Measurements from ENCODE around the gene CRISP2. TPM values are rescaled to one million over a fixed set of nuclear protein-coding genes. Genes with fewer than 3 reads are reported as not detected.

Gene CRISP2
- total and polyA plus RNA-seq, 2 donors (not counting 3 experiments of a cell fraction or from before 2014, with no cell fraction given), result not detected

DNA sequence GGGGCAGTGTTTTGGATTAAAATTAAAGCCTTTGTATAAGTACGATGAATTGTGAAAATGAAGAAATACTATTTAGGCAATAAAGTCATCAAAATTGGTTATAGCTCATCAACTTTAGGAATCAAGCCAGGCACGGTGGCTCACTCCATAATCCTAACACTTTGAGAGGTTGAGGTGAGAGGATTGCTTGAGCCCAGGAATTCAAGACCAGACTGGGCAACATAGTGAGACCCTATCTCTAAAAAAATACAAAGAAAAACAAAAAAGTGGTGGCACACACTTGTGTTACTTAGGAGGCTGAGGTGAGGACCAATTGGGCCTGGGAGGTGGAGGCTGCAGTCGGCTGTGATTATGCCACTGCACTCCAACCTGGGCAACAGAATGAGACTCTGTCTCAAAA lies 68.2 kb downstream of the CRISP2 start:
- no peaks in the 10 kb centered on the region for H3K36me3 ChIP-seq (ENCODE audit: control insufficient read depth in 2 of 2, extremely low read depth in 1 of 2, insufficient read depth in 2 of 2, low read length in 2 of 2)
- ChIA-PET CTCF (no interaction called here), POLR2A (no interaction called here)
- DNase-seq (ENCODE audit: low read depth, low spot score) (no peak), FAIRE-seq (no peak)
- intact Hi-C loops (cut with micrococcal nuclease) (no loop called here), dilution Hi-C loops (cut with MboI; ENCODE audit: extremely low pct_ligation_motif_present, low sequenced_read_pairs) (no loop called here)
- no peak for TF ChIP-seq EZH2 (IDR thresholded peaks at IDR 0.05; ENCODE audit: borderline replicate concordance, low read depth, low read length, severe bottlenecking)
- TF ChIP-seq FOS (IDR thresholded peaks at IDR 0.05; ENCODE audit: borderline replicate concordance, insufficient read depth, low read length), result no peak
- TF ChIP-seq MYC (IDR thresholded peaks at IDR 0.05; ENCODE audit: low read depth, low read length), result no peak
- TF ChIP-seq POLR2A (IDR thresholded peaks at IDR 0.05; ENCODE audit: low read depth, low read length), result no peak
- no peak for TF ChIP-seq JUN (IDR thresholded peaks at IDR 0.05; ENCODE audit: borderline replicate concordance, insufficient read depth, insufficient read length, low read depth)
- TF ChIP-seq, protein P1, sequence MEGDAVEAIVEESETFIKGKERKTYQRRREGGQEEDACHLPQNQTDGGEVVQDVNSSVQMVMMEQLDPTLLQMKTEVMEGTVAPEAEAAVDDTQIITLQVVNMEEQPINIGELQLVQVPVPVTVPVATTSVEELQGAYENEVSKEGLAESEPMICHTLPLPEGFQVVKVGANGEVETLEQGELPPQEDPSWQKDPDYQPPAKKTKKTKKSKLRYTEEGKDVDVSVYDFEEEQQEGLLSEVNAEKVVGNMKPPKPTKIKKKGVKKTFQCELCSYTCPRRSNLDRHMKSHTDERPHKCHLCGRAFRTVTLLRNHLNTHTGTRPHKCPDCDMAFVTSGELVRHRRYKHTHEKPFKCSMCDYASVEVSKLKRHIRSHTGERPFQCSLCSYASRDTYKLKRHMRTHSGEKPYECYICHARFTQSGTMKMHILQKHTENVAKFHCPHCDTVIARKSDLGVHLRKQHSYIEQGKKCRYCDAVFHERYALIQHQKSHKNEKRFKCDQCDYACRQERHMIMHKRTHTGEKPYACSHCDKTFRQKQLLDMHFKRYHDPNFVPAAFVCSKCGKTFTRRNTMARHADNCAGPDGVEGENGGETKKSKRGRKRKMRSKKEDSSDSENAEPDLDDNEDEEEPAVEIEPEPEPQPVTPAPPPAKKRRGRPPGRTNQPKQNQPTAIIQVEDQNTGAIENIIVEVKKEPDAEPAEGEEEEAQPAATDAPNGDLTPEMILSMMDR (IDR thresholded peaks at IDR 0.05; ENCODE audit: extremely low read depth in 1 of 2, insufficient read depth in 1 of 2, low read depth in 1 of 2, low read length in 2 of 2), result no peak
- TF ChIP-seq, protein P2, sequence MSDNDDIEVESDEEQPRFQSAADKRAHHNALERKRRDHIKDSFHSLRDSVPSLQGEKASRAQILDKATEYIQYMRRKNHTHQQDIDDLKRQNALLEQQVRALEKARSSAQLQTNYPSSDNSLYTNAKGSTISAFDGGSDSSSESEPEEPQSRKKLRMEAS (IDR thresholded peaks at IDR 0.05; ENCODE audit: insufficient read depth, insufficient read length), result no peak
- no peak for TF ChIP-seq GATA2 (IDR thresholded peaks at IDR 0.05; ENCODE audit: insufficient read depth, insufficient read length, low read depth, low read length)
- TF ChIP-seq POLR2AphosphoS5 (IDR thresholded peaks at IDR 0.05; ENCODE audit: insufficient read depth, low read depth, low read length), result no peak
- H3K4me2 ChIP-seq (ENCODE audit: insufficient read depth, low read length), result no peak overlapping the region
- no peaks in the 10 kb centered on the region for H3K9me3 ChIP-seq (replicated peaks; ENCODE audit: control insufficient read depth, insufficient read depth, low read length)
- no peak overlapping the region for H3K4me3 ChIP-seq (replicated peaks in 1 of 3; ENCODE audit: insufficient read depth in 1 of 3, low read depth in 1 of 3, low read length in 3 of 3)
- no peak overlapping the region for H3K27ac ChIP-seq (ENCODE audit: insufficient read depth, low read depth, low read length)
- H3K9ac ChIP-seq (replicated peaks; ENCODE audit: extremely low read depth, insufficient read depth, low read length), result no peak overlapping the region
- no peaks in the 10 kb centered on the region for H3K79me2 ChIP-seq (ENCODE audit: control insufficient read depth, insufficient read depth, low read length)
- H2AFZ ChIP-seq (ENCODE audit: low read depth, low read length), result no peak overlapping the region
- H3K4me1 ChIP-seq (ENCODE audit: control insufficient read depth, extremely low read depth, insufficient read depth, low read length), result no peaks in the 10 kb centered on the region
- H3K27me3 ChIP-seq (ENCODE audit: control insufficient read depth in 2 of 2, insufficient read depth in 2 of 2, low read length in 2 of 2), result no peaks in the 10 kb centered on the region
- H4K20me1 ChIP-seq (replicated peaks; ENCODE audit: control insufficient read depth, extremely low read depth, insufficient read depth, low read length), result no peaks in the 10 kb centered on the region
- no peaks in the 10 kb centered on the region for H3K9me1 ChIP-seq (replicated peaks; ENCODE audit: control insufficient read depth, extremely low read depth, insufficient read depth, low read length)
- BruUV-seq (replicated peaks), result no TSS peak

Other genes starting within 250 kb of the CRISP2 start
- not detected in 2 replicates for gene GLYATL3, start 213.6 kb downstream of the CRISP2 start, total RNA-seq
- gene GLYATL3, start 213.6 kb downstream of the CRISP2 start, polyA plus RNA-seq, result not detected in 2 replicates
- gene C6orf141, start 162.9 kb downstream of the CRISP2 start, total RNA-seq, result 13.7 and 15.5 TPM in 2 replicates
- 4.1 and 5.7 TPM in 2 replicates for gene C6orf141, start 162.9 kb downstream of the CRISP2 start, polyA plus RNA-seq
- not detected in 2 replicates for gene RHAG, start 76.7 kb downstream of the CRISP2 start, total RNA-seq
- not detected in 2 replicates for gene RHAG, start 76.7 kb downstream of the CRISP2 start, polyA plus RNA-seq
- not detected in 2 replicates for gene CRISP3, start 30.8 kb upstream of the CRISP2 start, total RNA-seq
- not detected in 2 replicates for gene CRISP3, start 30.8 kb upstream of the CRISP2 start, polyA plus RNA-seq
- gene PGK2, start 73.7 kb upstream of the CRISP2 start, total RNA-seq, result not detected in 2 replicates
- not detected in 2 replicates for gene PGK2, start 73.7 kb upstream of the CRISP2 start, polyA plus RNA-seq
- not detected in 2 replicates for gene CRISP1, start 153.0 kb upstream of the CRISP2 start, total RNA-seq
- not detected in 2 replicates for gene CRISP1, start 153.0 kb upstream of the CRISP2 start, polyA plus RNA-seq